Stimulated activated CD8-positive, alpha-beta memory T cell treated with anti-CD3 and anti-CD28 coated beads, Interleukin-2, amount 100 ng/mL, for 48 hours (primary cell): ENCODE results near the gene C19orf38.
A peak's percentile ranks its signal among the peaks of the same experiment; 100 is the strongest.

Source experiments
- DNase-seq, 2 donors: peaks; one replicate each; pipeline ENCODE4 v3.0.0-alpha.2; 2020; ENCODE audit warnings: low read depth in 2 of 2

C19orf38 gene

DNA sequence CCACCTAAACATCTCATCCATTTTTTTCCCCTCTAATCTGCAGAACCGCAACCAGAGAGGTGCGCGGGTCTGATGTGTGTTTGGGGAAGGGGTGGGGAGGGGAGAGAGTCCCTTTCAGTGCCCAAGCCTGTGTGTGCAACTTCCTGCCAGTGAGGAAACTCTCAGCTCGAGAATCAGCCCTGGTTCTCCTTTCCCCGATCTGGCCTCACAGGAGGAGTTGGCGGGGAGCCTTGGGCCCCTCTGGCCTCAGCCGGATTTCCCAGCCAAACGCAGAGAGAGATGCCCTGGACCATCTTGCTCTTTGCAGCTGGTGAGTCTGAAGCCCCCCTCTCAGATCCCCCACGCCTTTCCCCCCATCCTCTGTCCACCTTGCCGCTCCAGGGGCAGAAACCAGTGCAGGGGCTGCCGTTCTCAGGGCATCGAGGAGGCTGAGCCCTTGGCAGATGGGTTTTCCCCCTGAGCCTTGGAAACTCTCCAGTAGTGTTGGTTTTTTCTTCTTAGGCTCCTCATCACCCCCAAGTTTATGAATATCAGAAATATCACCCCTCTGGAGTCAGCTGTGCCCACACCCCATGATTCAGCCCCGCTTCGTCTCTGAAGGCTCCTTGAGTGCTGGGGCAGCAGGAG lies at the start of gene C19orf38:
TSS of gene C19orf38 (plus strand) at position 186 of the 627 bp plus-strand sequence. CDS start at position 280, 94 bp downstream.
- DNase-seq, result no peak

DNA sequence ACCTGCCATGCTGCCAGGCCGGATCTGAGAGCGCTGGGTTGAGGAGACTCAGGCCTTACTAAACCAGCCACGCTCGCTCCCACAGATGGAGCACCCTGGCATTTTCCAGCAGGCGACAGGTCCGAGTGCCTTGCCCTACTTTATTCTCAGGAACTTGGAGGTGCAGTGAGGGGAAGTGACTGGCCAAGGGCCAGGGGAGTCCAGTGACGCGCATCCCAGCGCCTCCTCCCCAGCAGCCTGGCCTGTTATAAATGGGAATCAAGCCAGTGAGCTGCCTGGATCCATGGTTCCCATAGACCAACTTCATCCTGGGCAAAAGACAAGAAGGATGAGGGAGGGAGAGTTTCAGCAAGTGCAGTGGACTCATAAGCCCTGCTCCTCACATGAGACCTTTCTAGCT lies 47.7 kb upstream of the C19orf38 start:
- no peak for DNase-seq

DNA sequence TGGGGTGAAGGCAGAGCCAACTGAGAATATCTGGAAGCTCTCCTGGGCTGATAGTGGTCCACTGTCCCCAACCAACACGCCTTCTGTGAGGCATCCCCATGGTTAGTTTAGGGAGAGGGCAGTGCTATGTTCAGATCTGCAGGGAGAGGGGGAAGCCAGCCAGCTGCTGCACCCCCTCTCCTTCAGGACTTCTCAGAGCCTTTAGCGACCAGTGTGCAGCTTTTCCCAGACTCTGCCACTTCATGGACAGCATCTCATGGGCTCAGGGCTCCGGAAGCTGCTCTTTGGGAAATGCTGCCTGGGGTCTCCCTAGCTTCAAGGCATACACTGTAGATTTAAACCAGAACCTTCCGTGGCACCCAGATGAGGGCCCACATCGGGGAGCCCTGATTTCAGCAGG lies 45.7 kb upstream of the C19orf38 start:
- DNase-seq, result no peak

GRCh38 chr19:10803252-10803651 lies 45.0 kb upstream of the C19orf38 start:
- DNase-seq, result no peak

DNA sequence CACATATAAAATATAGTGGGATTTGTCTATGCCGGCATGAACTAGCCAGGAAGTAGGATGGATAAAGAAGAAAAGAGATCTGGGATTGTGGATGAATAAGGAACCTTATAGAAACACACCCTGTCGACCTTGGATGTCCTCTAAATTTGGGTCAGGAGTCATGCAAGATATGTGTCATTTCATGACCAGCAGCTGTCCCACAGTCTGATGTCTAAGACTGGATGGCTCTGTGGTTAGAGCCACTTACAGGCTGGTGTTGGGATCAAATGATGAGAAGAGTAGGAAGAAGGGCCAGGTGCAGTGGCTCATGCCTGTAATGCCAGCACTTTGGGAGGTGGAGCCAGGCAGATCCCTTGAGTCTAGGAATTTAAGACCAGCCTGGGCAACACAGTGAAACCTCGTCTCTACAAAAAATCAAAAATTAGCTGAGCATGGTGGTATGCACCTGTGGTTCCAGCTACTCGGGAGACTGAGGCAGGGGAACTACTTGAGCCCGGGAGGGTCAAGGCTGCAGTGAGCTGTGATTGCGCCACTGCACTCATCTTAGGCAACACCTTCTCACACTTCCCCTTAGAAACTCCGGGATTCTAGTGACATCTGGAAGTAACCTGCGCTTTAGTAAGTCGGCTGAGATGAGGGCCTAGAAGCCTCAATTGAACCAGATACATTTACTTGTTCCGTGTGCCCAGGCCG lies 43.0 kb upstream of the C19orf38 start:
- no peak for DNase-seq

- DNase-seq, result no peak
Observed at GRCh38 chr19:10805758-10806247, 42.4 kb upstream of the C19orf38 start.

- peak; percentile 18 to 28 for DNase-seq
Observed at GRCh38 chr19:10808937-10809649, 39.1 kb upstream of the C19orf38 start.

GRCh38 chr19:10809651-10810285 lies 38.4 kb upstream of the C19orf38 start:
- no peak for DNase-seq

GRCh38 chr19:10811391-10812111 lies 36.7 kb upstream of the C19orf38 start:
- DNase-seq, result no peak

DNA sequence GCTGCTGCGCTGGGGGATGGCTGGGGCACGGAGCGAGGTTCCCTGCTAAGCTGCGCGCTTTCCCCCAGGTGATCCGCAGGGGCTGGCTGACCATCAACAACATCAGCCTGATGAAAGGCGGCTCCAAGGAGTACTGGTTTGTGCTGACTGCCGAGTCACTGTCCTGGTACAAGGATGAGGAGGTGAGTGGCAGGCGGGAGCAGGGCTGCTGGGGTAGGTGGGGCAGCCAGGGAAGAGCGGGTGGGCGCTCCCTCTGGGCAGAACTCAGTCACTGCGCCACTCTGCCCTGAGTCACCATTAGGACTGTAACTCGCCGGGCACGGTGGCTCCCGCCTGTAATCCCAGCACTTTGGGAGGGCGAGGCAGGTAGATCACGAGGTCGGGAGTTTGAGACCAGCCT lies 36.0 kb upstream of the C19orf38 start:
- DNase-seq, result no peak

GRCh38 chr19:10812902-10813404 lies 35.3 kb upstream of the C19orf38 start:
- DNase-seq, result peak; percentile 27 to 39

DNA sequence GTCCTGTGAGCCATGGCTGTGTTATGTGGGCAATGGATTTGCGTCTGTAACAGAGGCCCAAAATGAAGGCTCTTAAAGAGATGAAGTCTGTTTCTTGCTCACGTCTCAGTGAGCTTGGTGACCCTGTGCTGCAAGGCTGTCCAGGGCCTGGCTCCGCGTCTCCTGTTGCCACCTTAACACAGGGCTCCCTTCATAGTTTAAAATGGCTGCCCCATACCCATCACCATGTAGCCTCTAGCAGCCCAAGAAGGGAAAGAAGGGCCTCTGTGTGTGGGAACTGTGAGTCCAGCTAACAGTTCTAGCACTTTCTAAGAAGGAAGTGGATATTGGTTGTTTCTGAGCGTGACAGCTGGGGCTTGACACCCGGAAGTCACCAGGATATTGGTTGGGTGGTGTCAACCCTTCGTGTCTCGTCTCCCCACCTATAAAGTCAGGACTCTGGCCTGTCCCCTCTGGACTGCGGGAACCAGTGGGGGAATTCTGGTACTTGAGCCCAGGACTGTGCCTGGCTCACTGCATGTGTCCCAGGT lies 33.1 kb upstream of the C19orf38 start:
- DNase-seq, result no peak

- DNase-seq, result no peak
Observed at GRCh38 chr19:10815969-10816644, 32.1 kb upstream of the C19orf38 start.

GRCh38 chr19:10816691-10817090 lies 31.5 kb upstream of the C19orf38 start:
- DNase-seq, result no peak

- DNase-seq, result no peak
Observed at GRCh38 chr19:10817291-10818038, 30.8 kb upstream of the C19orf38 start.

GRCh38 chr19:10818301-10819123 lies 29.7 kb upstream of the C19orf38 start:
- DNase-seq, result no peak

DNA sequence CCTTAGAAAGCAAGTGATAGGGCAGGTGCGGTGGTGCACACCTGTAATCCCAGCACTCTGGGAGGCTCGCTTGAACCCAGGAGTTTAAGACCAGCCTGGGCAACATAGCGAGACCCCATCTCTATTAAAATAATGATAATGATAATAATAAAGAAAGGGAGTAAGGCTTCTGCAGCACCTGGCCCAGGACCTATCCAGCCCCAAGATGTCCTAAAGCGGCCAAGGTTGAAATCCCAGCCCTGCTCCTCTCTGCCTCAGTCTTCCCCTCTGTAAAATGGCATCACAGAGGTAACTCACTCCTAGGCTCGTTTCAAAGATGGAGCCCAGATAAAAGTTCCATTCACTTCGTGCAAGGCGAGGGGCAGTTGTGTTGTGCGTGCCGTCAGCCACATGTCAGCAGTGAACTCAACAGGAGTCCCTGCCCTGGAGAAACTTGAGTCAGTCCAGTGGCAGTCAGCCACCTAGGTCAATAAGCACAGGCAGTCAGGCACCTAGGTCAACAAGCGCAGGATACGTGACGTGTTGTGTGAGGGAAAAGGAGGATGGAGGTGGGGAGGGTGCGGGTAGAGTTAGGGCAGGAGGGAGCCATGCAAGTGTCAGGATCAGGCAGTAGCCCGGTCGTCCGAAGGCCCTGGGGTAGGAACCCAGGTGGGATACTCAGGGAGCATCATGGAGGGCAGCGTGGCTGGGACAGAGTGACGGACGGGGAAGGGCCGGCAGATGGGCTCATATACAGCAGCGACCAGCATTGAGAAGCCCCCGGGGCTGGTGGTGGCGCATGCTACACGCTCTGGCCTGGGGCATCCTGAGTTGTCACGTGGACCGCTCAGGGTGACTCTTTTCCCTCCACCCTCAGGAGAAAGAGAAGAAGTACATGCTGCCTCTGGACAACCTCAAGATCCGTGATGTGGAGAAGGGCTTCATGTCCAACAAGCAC lies 28.8 kb upstream of the C19orf38 start:
- DNase-seq, result no peak

DNA sequence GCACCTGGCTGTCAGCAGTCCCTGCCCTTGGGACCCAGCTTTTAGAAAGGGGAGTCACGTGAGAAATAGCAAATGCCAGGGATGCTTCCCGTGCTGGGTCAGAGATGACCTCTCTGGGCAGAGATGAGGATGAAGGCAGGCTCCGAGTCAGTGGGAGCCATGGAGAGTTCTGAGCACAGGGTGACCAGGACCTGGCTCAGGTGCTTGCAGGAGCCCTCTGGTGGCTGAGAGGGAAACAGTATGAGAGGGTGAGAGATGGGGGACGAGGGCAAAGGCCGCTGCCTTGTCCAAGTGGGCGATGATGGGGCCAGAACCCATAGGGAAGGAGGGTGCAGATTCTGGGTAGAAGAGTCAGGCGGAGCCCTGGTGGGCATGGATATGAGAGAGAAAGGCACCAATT lies 28.0 kb upstream of the C19orf38 start:
- no peak for DNase-seq
